Smooth muscle cell (in vitro differentiated cells): ENCODE measurements around the gene LCORL. TPM values are rescaled to one million over a fixed set of nuclear protein-coding genes. Genes with fewer than 3 reads are reported as not detected.
A peak's percentile ranks its signal among the peaks of the same experiment; 100 is the strongest.

ENCODE experiments used
- DNase-seq: peaks from one replicate; lab custom pipeline; 2025; ENCODE audit not compliant: unreplicated experiment; lab: John Stamatoyannopoulos, UW
- H2AFZ ChIP-seq: fragments of 200-600 bp; sonication (generic); 2 replicates; pipeline ENCODE4 v1.6.0; 2016; ENCODE audit warnings: antibody characterized with exemption, low read depth, mild to moderate bottlenecking
- H3F3A ChIP-seq: fragments of 200-600 bp; sonication (generic); 2 replicates; pipeline ENCODE4 v1.6.0; 2017; ENCODE audit warnings: antibody characterized with exemption, low read depth
- H3K27ac ChIP-seq: fragments of 200-600 bp; sonication (generic); 2 replicates; pipeline ENCODE4 v1.5.1; 2016; ENCODE audit warnings: low read depth, mild to moderate bottlenecking
- H3K27me3 ChIP-seq: fragments of 200-600 bp; sonication (generic); 2 replicates; pipeline ENCODE4 v1.6.1; 2016; ENCODE audit warnings: low read depth, mild to moderate bottlenecking
- H3K36me3 ChIP-seq: fragments of 200-600 bp; sonication (generic); 2 replicates; pipeline ENCODE4 v1.5.1; 2016; ENCODE audit warnings: low read depth
- H3K4me1 ChIP-seq: fragments of 200-600 bp; sonication (generic); 2 replicates; pipeline ENCODE4 v1.5.1; 2016; ENCODE audit warnings: low read depth
- H3K4me2 ChIP-seq: fragments of 200-600 bp; sonication (generic); 2 replicates; pipeline ENCODE4 v1.6.0; 2016; ENCODE audit warnings: mild to moderate bottlenecking
- H3K4me3 ChIP-seq: fragments of 200-600 bp; sonication (generic); 2 replicates; pipeline ENCODE4 v1.5.1; 2016; ENCODE audit warnings: mild to moderate bottlenecking
- H3K79me2 ChIP-seq: fragments of 200-600 bp; sonication (generic); 2 replicates; pipeline ENCODE4 v1.6.0; 2016; ENCODE audit warnings: low read depth, mild to moderate bottlenecking
- H3K9ac ChIP-seq: fragments of 200-600 bp; sonication (generic); 2 replicates; pipeline ENCODE4 v1.6.0; 2016; ENCODE audit warnings: low read depth
- H3K9me3 ChIP-seq: fragments of 200-600 bp; sonication (generic); replicated peaks from 2 replicates; pipeline ENCODE4 v1.5.1; 2016; ENCODE audit warnings: low read depth
- H4K20me1 ChIP-seq: fragments of 200-600 bp; sonication (generic); 2 replicates; pipeline ENCODE4 v1.6.0; 2016; ENCODE audit warnings: low read depth
- CTCF ChIP-seq: fragments of 200-600 bp; sonication (generic); IDR thresholded peaks from 2 replicates; pipeline ENCODE4 v1.5.1; 2017; ENCODE audit warnings: borderline replicate concordance, mild to moderate bottlenecking, antibody characterized with exemption; ENCODE audit not compliant: insufficient read depth, poor library complexity, severe bottlenecking
- WGBS: methylation state at CpG from one replicate; pipeline ENCODE4 v1.1.7; 2016; ENCODE audit warnings: low lambda C conversion rate; 5-methylcytosine and 5-hydroxymethylcytosine counted together
- polyA plus RNA-seq: library from polyadenylated mRNA; unstranded; fragments of >200 nt; fragmentation: Nextera tagmentation; extraction: Ambion mirVana; gene quantifications from 2 replicates; pipeline ENCODE4 v1.2.1, GENCODE V29; 2016
- total RNA-seq: library from RNA; depleted of rRNA; stranded (reverse); fragments of >200 nt; gene quantifications from 2 replicates; pipeline ENCODE4 v1.2.3, GENCODE V29; 2014

The LCORL gene
- total and polyA plus RNA-seq, 2 experiments from 2014 or later, result 11.2 to 16.6 TPM

GRCh38 chr4:18050448-18050847, 28.9 kb upstream of the LCORL start:
- 97% methylated on average over 6 of the region's 6 CpGs for WGBS
- no peak overlapping the region for H3K9ac ChIP-seq
- H4K20me1 ChIP-seq, result no peaks in the 10 kb centered on the region
- no peak for DNase-seq
- no peaks in the 10 kb centered on the region for H3K9me3 ChIP-seq
- H3K27ac ChIP-seq, result no peak overlapping the region
- H3F3A ChIP-seq, result no peaks in the 10 kb centered on the region
- no peak overlapping the region for H2AFZ ChIP-seq
- TF ChIP-seq CTCF, result no peak
- no peaks in the 10 kb centered on the region for H3K36me3 ChIP-seq
- H3K27me3 ChIP-seq, result no peaks in the 10 kb centered on the region
- no peak overlapping the region for H3K4me3 ChIP-seq
- no peaks in the 10 kb centered on the region for H3K4me1 ChIP-seq
- H3K79me2 ChIP-seq, result no peaks in the 10 kb centered on the region
- no peak overlapping the region for H3K4me2 ChIP-seq

GRCh38 chr4:18049446-18049845, 27.9 kb upstream of the LCORL start:
- H3K36me3 ChIP-seq, result no peaks in the 10 kb centered on the region
- no peaks in the 10 kb centered on the region for H3K9me3 ChIP-seq
- TF ChIP-seq CTCF, result no peak
- no peaks in the 10 kb centered on the region for H3K27me3 ChIP-seq
- H2AFZ ChIP-seq, result no peak overlapping the region
- DNase-seq, result no peak
- H4K20me1 ChIP-seq, result no peaks in the 10 kb centered on the region
- H3K4me2 ChIP-seq, result no peak overlapping the region
- no peak overlapping the region for H3K9ac ChIP-seq
- no peaks in the 10 kb centered on the region for H3K4me1 ChIP-seq
- no peak overlapping the region for H3K4me3 ChIP-seq
- 79% methylated on average over 3 of the region's 3 CpGs for WGBS
- no peaks in the 10 kb centered on the region for H3K79me2 ChIP-seq
- H3K27ac ChIP-seq, result no peak overlapping the region
- no peaks in the 10 kb centered on the region for H3F3A ChIP-seq

- Histone ChIP-seq H3F3A (no peaks in the 10 kb centered on the region), H2AFZ (no peak overlapping the region), H3K4me3 (no peak overlapping the region), H3K79me2 (no peaks in the 10 kb centered on the region), H3K36me3 (no peaks in the 10 kb centered on the region), H3K27ac (no peak overlapping the region), H3K9me3 (no peaks in the 10 kb centered on the region), H3K4me1 (no peaks in the 10 kb centered on the region), H3K27me3 (no peaks in the 10 kb centered on the region), H3K9ac (no peak overlapping the region), H4K20me1 (no peaks in the 10 kb centered on the region), H3K4me2 (no peak overlapping the region)
- DNase-seq, result no peak
- 43% methylated on average over 2 of the region's 2 CpGs for WGBS
- peak; percentile 13 for TF ChIP-seq CTCF
These were observed 21.2 kb upstream of the LCORL start for GRCh38 chr4:18042754-18043153.

- Histone ChIP-seq H3K36me3 (no peaks in the 10 kb centered on the region), H3K4me3 (no peak overlapping the region), H3K4me2 (no peak overlapping the region), H3K79me2 (no peaks in the 10 kb centered on the region), H3K9ac (no peak overlapping the region), H3K27me3 (no peaks in the 10 kb centered on the region), H3K9me3 (no peaks in the 10 kb centered on the region), H4K20me1 (no peaks in the 10 kb centered on the region), H3F3A (no peaks in the 10 kb centered on the region), H3K4me1 (no peaks in the 10 kb centered on the region), H2AFZ (no peak overlapping the region), H3K27ac (no peak overlapping the region)
- WGBS, result 100% methylated on average over 1 of the region's 1 CpG
- no peak for DNase-seq
- TF ChIP-seq CTCF, result no peak
These were observed 20.5 kb upstream of the LCORL start for GRCh38 chr4:18042012-18042411.
